GM12801 (cell line): ENCODE data around the gene SNRNP40.

Source experiments
- TF ChIP-seq, protein P1 (sequence below): IDR thresholded peaks from one replicate; pipeline ENCODE4 v1.5.1; 2011; ENCODE audit warnings: control low read depth; ENCODE audit not compliant: insufficient read length; ENCODE audit errors: extremely low read depth

The SNRNP40 gene

DNA sequence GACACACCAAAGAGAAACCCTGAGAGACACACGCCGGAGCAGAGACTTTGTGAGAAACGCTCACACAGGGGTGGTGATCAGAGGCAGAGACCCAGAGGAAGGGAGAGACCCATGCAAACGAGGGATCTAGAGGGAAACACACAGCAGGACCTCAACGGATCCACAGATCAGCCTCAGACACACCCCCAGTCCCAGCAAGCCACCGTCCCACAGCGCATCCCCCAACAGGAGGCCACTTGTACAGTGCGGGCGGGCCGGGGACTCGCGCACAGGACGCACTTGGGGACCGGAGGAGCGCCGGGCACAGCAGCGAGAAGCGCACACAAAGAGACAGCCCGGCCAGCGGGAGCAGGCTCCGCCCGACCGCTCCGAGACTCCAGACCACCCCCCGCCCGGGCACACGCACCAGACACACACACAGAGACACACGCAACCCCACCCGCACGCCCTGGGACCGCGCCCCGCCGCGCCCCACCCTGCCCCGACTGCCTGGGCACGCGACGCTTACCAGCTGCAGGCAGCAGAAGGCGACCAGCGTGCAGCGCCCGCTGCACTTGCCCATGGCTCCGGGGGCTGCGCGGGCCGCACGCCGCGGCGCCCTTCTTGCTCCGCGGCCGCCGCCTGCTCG is 57.5 kb downstream of the SNRNP40 start:
- TF ChIP-seq, protein P1, sequence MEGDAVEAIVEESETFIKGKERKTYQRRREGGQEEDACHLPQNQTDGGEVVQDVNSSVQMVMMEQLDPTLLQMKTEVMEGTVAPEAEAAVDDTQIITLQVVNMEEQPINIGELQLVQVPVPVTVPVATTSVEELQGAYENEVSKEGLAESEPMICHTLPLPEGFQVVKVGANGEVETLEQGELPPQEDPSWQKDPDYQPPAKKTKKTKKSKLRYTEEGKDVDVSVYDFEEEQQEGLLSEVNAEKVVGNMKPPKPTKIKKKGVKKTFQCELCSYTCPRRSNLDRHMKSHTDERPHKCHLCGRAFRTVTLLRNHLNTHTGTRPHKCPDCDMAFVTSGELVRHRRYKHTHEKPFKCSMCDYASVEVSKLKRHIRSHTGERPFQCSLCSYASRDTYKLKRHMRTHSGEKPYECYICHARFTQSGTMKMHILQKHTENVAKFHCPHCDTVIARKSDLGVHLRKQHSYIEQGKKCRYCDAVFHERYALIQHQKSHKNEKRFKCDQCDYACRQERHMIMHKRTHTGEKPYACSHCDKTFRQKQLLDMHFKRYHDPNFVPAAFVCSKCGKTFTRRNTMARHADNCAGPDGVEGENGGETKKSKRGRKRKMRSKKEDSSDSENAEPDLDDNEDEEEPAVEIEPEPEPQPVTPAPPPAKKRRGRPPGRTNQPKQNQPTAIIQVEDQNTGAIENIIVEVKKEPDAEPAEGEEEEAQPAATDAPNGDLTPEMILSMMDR, result no peak

DNA sequence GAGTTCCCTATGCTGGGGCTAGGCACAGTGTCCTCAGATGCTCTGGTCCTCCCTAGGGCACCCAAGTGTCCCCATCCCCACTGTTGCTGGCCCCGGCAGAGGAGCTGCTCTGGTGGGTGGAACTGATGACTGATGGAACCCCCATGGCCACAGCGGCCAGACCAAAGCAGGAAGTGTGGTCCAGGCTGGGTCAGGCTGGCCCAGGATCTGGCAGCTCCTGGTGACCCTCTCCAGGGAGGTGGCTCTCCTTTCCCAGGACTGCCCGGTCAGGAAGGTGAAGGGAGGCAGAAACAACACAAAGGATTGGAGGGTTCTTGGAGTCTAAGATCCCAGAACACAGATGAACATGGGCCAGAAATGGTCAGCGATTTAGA is 58.0 kb downstream of the SNRNP40 start:
- TF ChIP-seq, protein P1, result no peak

DNA sequence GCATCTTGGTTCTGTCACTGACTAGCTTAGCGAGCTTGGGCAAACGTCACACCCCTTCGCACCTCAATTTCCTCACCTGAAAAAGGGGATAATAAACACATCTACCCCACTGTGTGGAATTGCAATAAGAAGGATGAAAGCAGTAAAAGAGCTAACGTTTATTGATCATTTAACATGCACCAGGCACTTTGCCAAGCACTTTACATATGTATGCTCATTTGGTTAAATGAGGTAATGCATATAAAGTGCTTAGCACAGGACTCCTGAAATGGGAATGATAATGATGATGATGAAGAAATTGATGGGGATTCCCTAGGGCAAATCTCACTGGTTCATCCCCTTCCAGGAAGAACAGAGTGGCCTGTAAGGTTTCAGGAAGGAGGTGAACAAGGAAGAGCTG is 61.7 kb downstream of the SNRNP40 start:
- TF ChIP-seq, protein P1, result no peak

DNA sequence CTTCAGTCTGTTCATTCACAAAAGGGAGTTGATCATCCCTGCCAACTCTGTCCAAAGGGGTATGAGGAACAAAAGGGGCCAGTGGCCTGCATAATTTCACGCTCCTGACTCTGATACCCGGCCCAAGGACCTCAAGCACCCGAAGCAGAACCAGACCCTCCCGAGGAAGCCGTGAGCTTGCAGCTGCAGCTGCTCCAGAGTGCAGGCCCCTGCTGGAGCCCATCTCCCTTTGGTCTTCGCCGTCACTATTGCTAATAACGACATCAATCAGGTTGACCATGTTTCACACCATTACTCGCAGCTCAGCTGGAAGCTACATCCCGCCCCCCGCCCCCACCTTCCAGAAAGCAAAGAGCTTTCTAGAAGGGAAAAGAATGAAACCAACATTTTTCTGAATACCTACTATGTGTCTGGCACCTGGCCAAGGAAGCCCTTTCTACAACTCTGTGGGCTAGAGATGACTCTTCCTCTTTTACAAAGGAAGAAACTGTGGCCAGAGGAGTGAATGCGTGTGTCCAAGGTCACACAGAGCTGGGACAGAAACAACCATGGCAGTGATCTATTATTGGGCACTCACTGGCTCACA is 62.4 kb downstream of the SNRNP40 start:
- TF ChIP-seq, protein P1, result no peak

DNA sequence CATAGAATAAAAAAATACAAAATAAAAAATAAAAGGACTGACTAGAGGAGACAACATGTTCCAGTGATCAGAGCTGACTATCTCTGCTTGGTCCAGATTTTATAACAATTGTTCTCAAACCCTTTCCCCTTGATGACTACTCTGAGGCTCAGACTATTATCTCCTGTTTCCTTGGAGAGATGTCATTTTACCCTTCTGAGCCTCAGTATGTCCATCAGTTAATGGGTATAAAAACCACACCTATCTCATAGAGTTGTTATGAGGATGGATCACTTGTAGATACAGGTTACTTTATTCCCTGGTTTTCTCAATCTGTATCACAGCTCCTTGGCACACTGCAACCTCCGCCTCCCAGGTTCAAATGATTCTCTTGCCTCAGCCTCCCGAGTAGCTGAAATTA is 63.9 kb downstream of the SNRNP40 start:
- TF ChIP-seq, protein P1, result no peak

DNA sequence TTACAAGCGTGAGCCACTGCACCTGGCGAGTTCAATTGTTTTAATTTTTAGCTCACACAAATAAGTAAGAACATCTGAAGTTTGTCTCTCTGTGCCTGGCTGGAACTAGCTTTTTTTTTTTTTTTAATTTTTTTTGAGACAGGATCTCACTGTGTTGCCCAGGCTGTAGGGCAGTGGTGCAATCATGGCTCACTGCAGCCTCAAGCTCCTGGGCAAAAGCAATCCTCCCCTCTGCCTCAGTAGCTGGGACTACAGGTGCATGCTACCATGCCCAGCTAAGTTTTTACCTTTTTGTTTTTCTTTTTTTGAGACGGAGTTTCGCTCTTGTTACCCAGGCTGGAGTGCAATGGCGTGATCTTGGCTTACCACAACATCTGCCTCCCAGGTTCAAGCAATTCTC is 64.8 kb downstream of the SNRNP40 start:
- TF ChIP-seq, protein P1, result no peak

DNA sequence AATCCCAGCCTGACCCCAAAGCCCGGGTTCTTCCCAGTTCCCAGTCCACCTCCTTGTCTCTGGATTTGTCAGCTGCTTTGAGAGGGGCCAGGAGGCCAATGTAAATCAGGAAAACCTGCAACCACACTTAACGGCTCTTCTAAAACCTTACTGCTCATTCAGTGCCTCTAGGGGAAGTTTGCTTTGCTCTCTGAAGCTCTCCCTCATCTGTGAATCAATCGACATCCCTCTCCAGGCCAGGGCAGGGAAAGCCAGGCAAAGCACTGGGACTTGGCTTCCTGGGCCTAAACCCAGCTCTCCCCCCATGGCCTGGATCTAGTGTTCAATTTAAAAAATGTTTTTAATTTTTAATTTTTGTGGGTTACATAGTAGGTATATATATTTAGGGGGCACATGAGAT is 66.2 kb downstream of the SNRNP40 start:
- TF ChIP-seq, protein P1, result no peak

DNA sequence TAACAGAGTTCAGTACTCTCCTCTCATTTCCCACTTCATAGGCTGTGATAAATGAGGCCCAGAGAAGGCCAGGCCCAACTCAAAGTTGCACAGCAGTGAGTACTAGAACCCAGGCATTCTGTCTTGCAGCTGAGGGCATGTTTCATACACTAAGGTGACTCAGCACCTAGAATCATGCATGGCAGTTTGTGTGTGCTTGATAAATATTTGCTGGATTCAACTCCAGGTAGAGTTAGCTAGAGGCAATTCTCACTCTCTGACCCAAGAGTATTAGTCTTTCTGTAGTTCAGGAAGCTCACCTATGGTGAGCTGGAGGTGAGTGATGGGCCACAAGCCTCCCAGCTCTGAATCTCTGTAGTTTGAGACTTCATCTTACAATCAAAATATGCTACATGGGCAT is 67.6 kb downstream of the SNRNP40 start:
- TF ChIP-seq, protein P1, result no peak
